Activated CD8-positive, alpha-beta memory T cell treated with anti-CD3 and anti-CD28 coated beads for 1 hour (primary cell): Measurements from ENCODE around the gene DDX60.
"Not testable (repeated sequence)": the region's sequence is repeated elsewhere in the genome, so short reads cannot be mapped to it uniquely, and the experiment has no call there.

Source experiments
- DNase-seq, 2 donors: peaks; one replicate each; pipeline ENCODE4 v3.0.0-alpha.2; 2020; ENCODE audit warnings: low read depth in 1 of 2; ENCODE audit errors: extremely low read depth in 1 of 2

Gene DDX60

GRCh38 chr4:168293386-168293975, 25.1 kb downstream of the DDX60 start:
- DNase-seq: no peak

GRCh38 chr4:168291242-168291641, 27.3 kb downstream of the DDX60 start:
- no peak for DNase-seq

- not testable (repeated sequence) for DNase-seq
These were observed 32.7 kb downstream of the DDX60 start for GRCh38 chr4:168285850-168286249.

- DNase-seq: no peak
These were observed 39.0 kb downstream of the DDX60 start for GRCh38 chr4:168279556-168279955.

- no peak for DNase-seq
These were observed 42.7 kb downstream of the DDX60 start for GRCh38 chr4:168275836-168276235.

- DNase-seq: no peak
These were observed 43.7 kb downstream of the DDX60 start for GRCh38 chr4:168274871-168275270.

- no peak for DNase-seq
These were observed 44.7 kb downstream of the DDX60 start for GRCh38 chr4:168273838-168274237.

GRCh38 chr4:168272488-168272887, 46.1 kb downstream of the DDX60 start:
- no peak for DNase-seq

GRCh38 chr4:168269896-168270295, 48.7 kb downstream of the DDX60 start:
- DNase-seq: no peak

- no peak for DNase-seq
These were observed 53.2 kb downstream of the DDX60 start for GRCh38 chr4:168265327-168265726.

- no peak for DNase-seq
These were observed 53.6 kb downstream of the DDX60 start for GRCh38 chr4:168264903-168265302.

- DNase-seq: no peak
These were observed 55.5 kb downstream of the DDX60 start for GRCh38 chr4:168263039-168263438.

- DNase-seq: no peak
These were observed 59.5 kb downstream of the DDX60 start for GRCh38 chr4:168259096-168259495.

- no peak for DNase-seq
These were observed 60.8 kb downstream of the DDX60 start for GRCh38 chr4:168257768-168258167.

- no peak for DNase-seq
These were observed 70.3 kb downstream of the DDX60 start for GRCh38 chr4:168248176-168248710.

- DNase-seq: no peak
These were observed 70.9 kb downstream of the DDX60 start for GRCh38 chr4:168247603-168248002.

- DNase-seq: no peak
These were observed 76.6 kb downstream of the DDX60 start for GRCh38 chr4:168241953-168242352.

GRCh38 chr4:168240821-168241220, 77.7 kb downstream of the DDX60 start:
- DNase-seq: no peak

- DNase-seq: no peak
These were observed 97.3 kb downstream of the DDX60 start for GRCh38 chr4:168221301-168221700.

- DNase-seq: no peak
These were observed 97.7 kb downstream of the DDX60 start for GRCh38 chr4:168220893-168221292.

GRCh38 chr4:168218645-168219044, 99.9 kb downstream of the DDX60 start:
- no peak for DNase-seq

- DNase-seq: not testable (repeated sequence)
These were observed 105.0 kb downstream of the DDX60 start for GRCh38 chr4:168213511-168213910.

- no peak for DNase-seq
These were observed 105.9 kb downstream of the DDX60 start for GRCh38 chr4:168212656-168213055.
